DND-41 (cell line): ENCODE measurements around the gene MICAL3.

Experiments used
- ATAC-seq: fragments of 200-7000 bp; cut with Tn5 transposase; 3 replicates; pipeline ENCODE4 v1.9.1; 2021; ENCODE audit warnings: low read depth; ENCODE audit not compliant: insufficient read depth
- DNase-seq: peaks from one replicate; pipeline ENCODE4 v3.0.0-alpha.2; 2020
- H2AFZ ChIP-seq: 2 replicates; pipeline ENCODE4 v1.6.0; 2012; ENCODE audit warnings: low read depth, low read length
- H3K27ac ChIP-seq: 2 replicates; pipeline ENCODE4 v1.5.1; 2012; ENCODE audit warnings: low read length, inconsistent platforms
- H3K27me3 ChIP-seq: fragments of 200-600 bp; sonication (generic); 2 replicates; pipeline ENCODE4 v1.6.0; 2012; ENCODE audit warnings: low read length, mild to moderate bottlenecking, inconsistent platforms; ENCODE audit not compliant: insufficient read depth, poor library complexity
- H3K36me3 ChIP-seq: 2 replicates; pipeline ENCODE4 v1.5.1; 2012; ENCODE audit warnings: low read length, inconsistent platforms; ENCODE audit not compliant: insufficient read depth
- H3K4me1 ChIP-seq: 2 replicates; pipeline ENCODE4 v1.5.1; 2012; ENCODE audit warnings: mild to moderate bottlenecking, low read length; ENCODE audit not compliant: insufficient read depth
- H3K4me2 ChIP-seq: 2 replicates; pipeline ENCODE4 v1.6.0; 2012; ENCODE audit warnings: mild to moderate bottlenecking, moderate library complexity, low read length, inconsistent platforms; ENCODE audit not compliant: insufficient read depth
- H3K4me3 ChIP-seq, 2 experiments: fragments of 200-600 bp in 1 of 2; shearing (Covaris generic) in 1 of 2; 2 replicates each; pipeline ENCODE4 v1.5.1; 2012 to 2016; ENCODE audit warnings: inconsistent platforms in 2 of 2, low read length in 2 of 2, mild to moderate bottlenecking in 2 of 2, low read depth in 1 of 2, moderate library complexity in 1 of 2
- H3K79me2 ChIP-seq: 2 replicates; pipeline ENCODE4 v1.6.0; 2012; ENCODE audit warnings: low read length, inconsistent platforms; ENCODE audit not compliant: insufficient read depth
- H3K9ac ChIP-seq: 2 replicates; pipeline ENCODE4 v1.6.0; 2012; ENCODE audit warnings: low read depth, mild to moderate bottlenecking, inconsistent platforms, low read length, moderate library complexity
- H3K9me3 ChIP-seq: 2 replicates; pipeline ENCODE4 v1.5.1; 2012; ENCODE audit warnings: low read length, moderate library complexity, mild to moderate bottlenecking, inconsistent platforms; ENCODE audit not compliant: insufficient read depth, severe bottlenecking
- H4K20me1 ChIP-seq: 2 replicates; pipeline ENCODE4 v1.6.0; 2012; ENCODE audit warnings: low read length; ENCODE audit not compliant: insufficient read depth
- EZH2 ChIP-seq: IDR thresholded peaks from 3 replicates; pipeline ENCODE4 v1.6.1; 2012; ENCODE audit warnings: borderline replicate concordance, low read depth, mild to moderate bottlenecking, moderate library complexity, low read length, inconsistent platforms; ENCODE audit not compliant: severe bottlenecking
- TF ChIP-seq, protein P1 (sequence below): IDR thresholded peaks from 2 replicates; pipeline ENCODE4 v1.5.1; 2012; ENCODE audit warnings: borderline replicate concordance, low read length, moderate library complexity, mild to moderate bottlenecking; ENCODE audit not compliant: poor library complexity, severe bottlenecking; ENCODE audit errors: extremely low read depth

Gene MICAL3

DNA sequence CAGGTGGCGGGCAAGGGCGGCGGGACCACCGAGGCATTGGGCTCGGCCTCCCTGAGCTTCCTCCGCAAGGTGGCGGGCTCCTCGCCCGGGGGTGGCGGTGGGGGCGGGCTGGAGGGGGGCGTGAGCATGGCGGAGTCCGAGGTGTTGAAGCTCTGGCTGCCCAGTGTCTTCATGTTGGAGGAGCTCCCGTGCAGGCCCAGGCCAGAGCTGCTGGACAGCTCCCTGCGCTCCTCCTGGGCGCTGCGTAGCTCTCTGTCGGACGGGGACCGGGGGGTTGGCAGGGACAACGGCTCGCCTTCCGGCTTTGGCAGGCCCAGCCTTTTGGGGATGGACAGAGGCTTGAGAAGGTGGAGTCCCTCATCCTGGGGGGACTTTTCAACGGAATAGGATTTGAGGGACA is 206.2 kb downstream of the MICAL3 start:
- ATAC-seq (no peak), DNase-seq (no peak)
- no peaks in the 10 kb centered on the region for H3K79me2 ChIP-seq
- no peak overlapping the region for H3K4me2 ChIP-seq
- H3K4me1 ChIP-seq: no peaks in the 10 kb centered on the region
- H3K27ac ChIP-seq: no peak overlapping the region
- no peaks in the 10 kb centered on the region for H3K9me3 ChIP-seq
- H3K9ac ChIP-seq: no peak overlapping the region
- H3K4me3 ChIP-seq: no peak overlapping the region
- H3K36me3 ChIP-seq: peaks cover 51% of the 10 kb centered on the region
- no peak overlapping the region for H2AFZ ChIP-seq
- no peaks in the 10 kb centered on the region; the same call in 1 of the 2 replicates for H4K20me1 ChIP-seq
- TF ChIP-seq, protein P1, sequence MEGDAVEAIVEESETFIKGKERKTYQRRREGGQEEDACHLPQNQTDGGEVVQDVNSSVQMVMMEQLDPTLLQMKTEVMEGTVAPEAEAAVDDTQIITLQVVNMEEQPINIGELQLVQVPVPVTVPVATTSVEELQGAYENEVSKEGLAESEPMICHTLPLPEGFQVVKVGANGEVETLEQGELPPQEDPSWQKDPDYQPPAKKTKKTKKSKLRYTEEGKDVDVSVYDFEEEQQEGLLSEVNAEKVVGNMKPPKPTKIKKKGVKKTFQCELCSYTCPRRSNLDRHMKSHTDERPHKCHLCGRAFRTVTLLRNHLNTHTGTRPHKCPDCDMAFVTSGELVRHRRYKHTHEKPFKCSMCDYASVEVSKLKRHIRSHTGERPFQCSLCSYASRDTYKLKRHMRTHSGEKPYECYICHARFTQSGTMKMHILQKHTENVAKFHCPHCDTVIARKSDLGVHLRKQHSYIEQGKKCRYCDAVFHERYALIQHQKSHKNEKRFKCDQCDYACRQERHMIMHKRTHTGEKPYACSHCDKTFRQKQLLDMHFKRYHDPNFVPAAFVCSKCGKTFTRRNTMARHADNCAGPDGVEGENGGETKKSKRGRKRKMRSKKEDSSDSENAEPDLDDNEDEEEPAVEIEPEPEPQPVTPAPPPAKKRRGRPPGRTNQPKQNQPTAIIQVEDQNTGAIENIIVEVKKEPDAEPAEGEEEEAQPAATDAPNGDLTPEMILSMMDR: no peak
- no peak for TF ChIP-seq EZH2
- no peaks in the 10 kb centered on the region for H3K27me3 ChIP-seq

DNA sequence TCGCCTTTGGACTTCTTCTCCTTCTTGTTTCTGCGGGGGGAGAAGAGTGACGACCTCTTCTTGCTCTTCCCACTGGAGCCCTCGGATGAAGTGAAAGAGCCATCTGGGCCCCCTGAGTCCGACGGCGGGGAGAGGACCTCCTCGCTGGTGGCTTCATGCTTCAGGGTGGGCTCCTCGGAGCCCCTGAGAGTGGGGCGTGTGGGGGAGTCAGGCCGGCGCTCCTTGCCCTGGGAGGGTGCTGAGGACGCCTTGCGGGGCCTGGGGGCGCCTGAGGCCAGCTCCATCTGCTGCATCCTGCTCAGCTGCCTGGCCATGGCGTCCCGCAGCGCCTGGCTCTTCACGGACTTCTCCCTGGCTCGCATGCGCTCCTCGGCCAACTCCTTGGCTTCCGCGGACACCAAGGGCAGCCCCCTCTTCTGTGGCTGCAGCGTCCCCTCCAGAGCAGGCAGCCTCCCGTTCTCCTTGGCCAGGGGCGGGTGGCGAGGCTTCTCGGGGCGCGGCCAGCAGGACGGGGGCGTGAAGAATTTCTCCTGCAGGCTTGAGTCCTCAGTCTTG is 206.8 kb downstream of the MICAL3 start:
- no peak overlapping the region for H3K27ac ChIP-seq
- no peaks in the 10 kb centered on the region for H3K9me3 ChIP-seq
- no peak for DNase-seq
- no peaks in the 10 kb centered on the region for H3K4me1 ChIP-seq
- H3K4me2 ChIP-seq: no peak overlapping the region
- no peak for TF ChIP-seq EZH2
- TF ChIP-seq, protein P1: no peak
- H3K4me3 ChIP-seq: no peak overlapping the region
- no peak overlapping the region for H2AFZ ChIP-seq
- H3K27me3 ChIP-seq: no peaks in the 10 kb centered on the region
- H3K9ac ChIP-seq: no peak overlapping the region
- no peaks in the 10 kb centered on the region; the same call in 1 of the 2 replicates for H4K20me1 ChIP-seq
- no peaks in the 10 kb centered on the region for H3K79me2 ChIP-seq
- ATAC-seq: no peak
- peaks cover 50% of the 10 kb centered on the region for H3K36me3 ChIP-seq

DNA sequence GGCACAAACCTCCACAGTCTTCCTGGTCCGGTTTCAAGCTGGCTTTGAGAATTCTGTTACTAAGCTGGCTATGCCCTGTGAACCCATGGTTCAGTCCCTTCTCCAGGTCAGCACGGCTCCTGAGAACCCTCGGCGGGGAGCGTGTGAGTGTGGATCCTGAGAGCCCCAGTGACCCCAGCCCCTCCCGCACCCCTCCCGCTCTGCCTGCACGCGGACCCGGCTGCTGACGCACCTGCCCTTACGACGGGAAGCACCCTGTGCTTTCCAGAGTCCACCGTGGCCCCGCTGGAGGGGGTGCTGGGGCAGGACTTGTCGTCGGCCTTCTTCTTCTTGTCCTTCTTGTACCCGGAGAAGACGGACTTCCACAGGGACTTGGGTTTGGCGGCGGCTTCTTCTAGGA is 207.3 kb downstream of the MICAL3 start:
- Histone ChIP-seq H3K9me3 (no peaks in the 10 kb centered on the region), H3K79me2 (no peaks in the 10 kb centered on the region), H3K27me3 (no peaks in the 10 kb centered on the region), H3K4me3 (no peak overlapping the region), H3K27ac (no peak overlapping the region), H3K4me2 (no peak overlapping the region), H3K36me3 (peaks cover 49% of the 10 kb centered on the region), H2AFZ (no peak overlapping the region), H3K4me1 (no peaks in the 10 kb centered on the region), H3K9ac (no peak overlapping the region), H4K20me1 (no peaks in the 10 kb centered on the region; the same call in 1 of the 2 replicates)
- ATAC-seq (no peak), DNase-seq (no peak)
- no peak for TF ChIP-seq EZH2
- TF ChIP-seq, protein P1: no peak
